ENCODE data around the gene CARF.

GRCh38 chr2:202963712-202964111, 51.6 kb downstream of the CARF start:
- no peak for TF ChIP-seq CTCF (IDR thresholded peaks at IDR 0.05; ENCODE audit: poor library complexity)
- TF ChIP-seq EZH2 (IDR thresholded peaks at IDR 0.05; ENCODE audit: borderline replicate concordance) = no peak
- no peak for TF ChIP-seq EZH2phosphoT487 (IDR thresholded peaks at IDR 0.05; ENCODE audit: low read depth, severe bottlenecking, unreplicated experiment)
